Right renal cortex interstitium (tissue), 3 donors: ENCODE data around the gene SARS2. TPM values are rescaled to one million over a fixed set of nuclear protein-coding genes. Genes with fewer than 3 reads are reported as not detected.
"Not testable (repeated sequence)": the region's sequence is repeated elsewhere in the genome, so short reads cannot be mapped to it uniquely, and the experiment has no call there.

Experiments
- DNase-seq, 3 donors: peaks; one replicate each; pipeline ENCODE4 v3.0.0-alpha.2; 2013; ENCODE audit warnings: low read depth in 3 of 3, low spot score in 2 of 3
- polyA plus RNA-seq, 3 donors: library from polyadenylated mRNA; unstranded; fragments of 120-200 nt; gene quantifications; one replicate each; pipeline ENCODE4 v1.2.1, GENCODE V29; 2013; ENCODE audit not compliant: insufficient read length in 3 of 3

SARS2 gene
- polyA plus RNA-seq, 3 donors = 31.4 to 36.7 (median 34.6) TPM

DNA sequence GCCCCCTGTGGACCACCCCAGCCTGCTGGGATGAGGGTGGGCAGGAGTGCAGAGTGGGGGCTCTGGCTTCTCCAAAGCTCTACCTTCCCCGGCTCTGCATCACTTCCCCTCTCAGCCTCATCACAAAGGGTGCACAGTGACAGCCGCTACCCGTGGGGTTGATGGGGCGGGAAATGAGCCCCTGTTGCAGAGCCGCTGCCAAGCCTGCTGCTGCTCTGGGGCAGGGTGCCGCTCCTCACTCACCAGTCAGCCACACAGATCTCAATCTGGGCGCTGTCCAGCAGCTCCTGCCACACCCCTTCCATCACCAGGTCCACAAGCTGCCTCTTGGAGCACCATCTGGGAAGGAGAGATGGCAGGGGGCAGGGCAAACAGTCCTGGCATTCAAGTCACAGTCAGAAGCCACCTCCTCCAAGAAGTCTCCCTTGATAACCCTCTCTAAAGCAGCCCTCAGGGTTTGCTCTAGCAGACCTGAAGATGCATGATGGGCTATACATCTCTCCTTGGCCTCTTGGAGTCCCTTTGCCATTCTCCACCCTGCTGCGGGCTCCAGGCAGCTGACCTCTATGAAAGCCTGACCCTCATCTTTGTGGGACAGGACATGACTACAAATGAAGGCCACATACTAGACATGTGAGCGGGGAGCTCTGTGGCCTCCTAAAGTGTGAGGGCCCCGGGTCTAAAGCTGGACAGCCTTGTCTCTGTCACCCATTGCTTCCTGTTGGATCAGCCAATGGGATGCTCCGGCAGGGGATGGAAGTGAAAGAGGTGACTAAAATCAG, 15.9 kb upstream of the SARS2 start:
- no peak for DNase-seq

DNA sequence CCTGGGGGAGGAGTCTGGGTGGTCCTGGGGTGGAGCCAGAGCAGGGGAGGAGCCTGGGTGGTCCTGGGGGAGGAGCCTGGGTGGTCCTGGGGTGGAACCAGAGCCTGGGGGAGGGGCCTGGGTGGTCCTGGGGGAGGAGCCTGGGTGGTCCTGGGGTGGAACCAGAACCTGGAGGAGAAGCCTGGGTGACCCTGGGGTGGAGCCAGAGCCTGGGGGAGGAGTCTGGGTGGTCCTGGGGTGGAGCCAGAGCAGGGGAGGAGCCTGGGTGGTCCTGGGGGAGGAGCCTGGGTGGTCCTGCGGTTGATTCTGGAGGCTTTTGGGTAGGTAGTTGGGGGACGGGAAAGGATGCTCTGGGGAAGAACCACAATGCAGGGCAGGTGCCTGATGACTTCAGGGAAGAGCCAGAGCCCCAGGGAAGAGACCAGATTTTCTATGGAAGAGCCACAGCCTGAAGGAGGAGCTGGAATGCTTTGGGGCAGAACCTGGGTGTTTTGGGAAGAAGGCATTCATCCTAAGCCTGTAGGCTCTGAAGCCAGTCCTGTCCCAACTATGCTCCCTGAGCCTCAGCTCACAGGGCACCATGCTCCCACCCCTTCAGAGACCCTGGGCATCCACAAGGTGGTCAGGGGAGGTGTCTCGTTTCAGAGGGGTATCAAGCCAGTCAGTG, 15.1 kb upstream of the SARS2 start:
- DNase-seq = no peak

DNA sequence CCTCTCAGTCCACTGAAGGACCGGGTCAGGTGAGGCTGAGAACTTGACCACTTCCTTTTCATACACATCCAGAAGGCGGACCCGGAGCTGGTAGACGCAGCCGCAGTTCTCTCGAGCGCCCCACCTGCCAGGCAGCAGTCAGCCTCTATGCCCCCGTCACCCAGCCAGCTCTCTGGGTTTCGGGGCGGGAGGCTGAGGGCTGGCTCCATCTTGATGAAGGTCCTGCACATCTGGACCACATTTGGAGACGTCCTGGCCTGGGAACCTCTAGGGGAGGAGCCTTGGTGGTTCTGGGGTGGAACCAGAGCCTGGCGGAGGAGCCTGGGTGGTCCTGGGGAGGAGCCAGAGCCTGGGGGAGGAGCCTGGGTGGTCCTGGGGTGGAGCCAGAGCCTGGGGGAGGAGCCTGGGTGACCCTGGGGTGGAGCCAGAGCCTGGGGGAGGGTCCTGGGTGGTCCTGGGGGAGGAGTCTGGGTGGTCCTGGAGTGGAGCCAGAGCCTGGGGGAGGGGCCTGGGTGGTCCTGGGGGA, 14.5 kb upstream of the SARS2 start:
- no peak for DNase-seq

DNA sequence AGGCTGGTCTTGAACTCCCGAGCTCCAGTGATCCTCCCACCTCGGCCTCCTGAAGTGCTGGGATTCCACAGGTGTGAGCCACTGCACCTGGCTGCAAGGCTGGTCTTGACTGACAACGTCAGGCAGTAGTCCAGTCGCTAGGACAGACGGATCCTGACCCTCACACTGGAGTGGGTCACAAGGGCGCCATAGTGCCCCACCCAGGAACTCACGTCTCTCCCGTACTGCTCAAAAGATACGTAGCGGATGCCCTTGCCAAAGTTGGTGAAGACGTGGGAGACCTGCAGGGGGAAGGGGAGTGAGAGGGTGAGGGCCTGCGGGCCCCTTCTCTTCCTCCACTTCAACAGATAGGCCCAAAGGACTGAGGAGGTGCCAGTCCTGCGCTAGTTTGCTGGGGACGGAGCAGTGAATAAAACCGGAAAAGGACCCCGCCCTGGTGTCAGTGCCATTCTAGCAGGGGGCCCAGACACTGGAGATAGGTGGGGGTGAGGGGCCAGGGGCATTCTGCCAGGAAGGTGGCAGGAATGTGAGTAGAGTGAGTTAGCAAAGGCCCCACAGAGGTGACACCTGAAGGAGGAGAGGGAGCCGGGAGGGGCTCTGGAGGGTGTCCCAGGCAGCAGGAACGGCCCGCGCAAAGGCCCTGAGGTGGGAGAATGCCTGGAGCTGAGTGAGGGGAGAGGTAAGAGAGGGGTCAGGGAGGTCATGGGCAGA, 12.1 kb upstream of the SARS2 start:
- no peak for DNase-seq

DNA sequence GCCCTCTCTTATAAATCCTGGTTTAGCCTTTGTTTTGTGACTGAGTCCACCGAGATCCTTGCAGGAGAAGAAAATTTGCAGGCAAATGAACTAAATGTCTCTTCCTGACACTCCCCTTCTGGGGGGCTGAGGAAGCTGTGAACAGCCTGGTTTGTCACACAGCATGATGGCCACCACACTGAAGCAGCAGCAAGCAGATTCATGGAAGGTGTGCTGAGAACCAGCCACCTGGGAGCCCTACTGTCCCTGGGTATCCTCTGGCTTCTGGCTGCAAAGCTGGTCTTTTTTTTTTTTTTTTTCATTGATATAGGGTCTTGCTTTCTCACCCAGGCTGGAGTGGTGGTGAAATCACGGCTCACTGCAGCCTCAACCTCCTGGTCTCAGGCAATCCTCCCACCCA, 11.4 kb upstream of the SARS2 start:
- no peak for DNase-seq

DNA sequence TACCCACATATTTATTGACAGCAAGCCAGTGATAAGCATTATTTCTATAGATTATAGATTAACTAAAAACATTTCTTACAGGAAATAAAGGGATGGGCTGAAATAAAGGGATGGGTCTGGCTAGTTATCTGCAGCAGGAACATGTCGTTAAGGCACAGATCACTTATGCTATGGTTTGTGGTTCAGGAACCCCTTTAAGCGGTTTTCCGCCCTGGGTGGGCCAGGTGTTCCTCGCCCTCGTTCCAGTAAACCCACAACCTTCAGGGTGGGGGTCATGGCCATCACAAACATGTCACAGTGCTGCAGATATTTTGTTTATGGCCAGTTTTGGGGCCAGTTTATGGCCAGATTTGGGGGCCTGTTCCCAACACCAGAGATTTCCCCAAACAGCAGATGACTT, 10.9 kb upstream of the SARS2 start:
- DNase-seq = not testable (repeated sequence)

DNA sequence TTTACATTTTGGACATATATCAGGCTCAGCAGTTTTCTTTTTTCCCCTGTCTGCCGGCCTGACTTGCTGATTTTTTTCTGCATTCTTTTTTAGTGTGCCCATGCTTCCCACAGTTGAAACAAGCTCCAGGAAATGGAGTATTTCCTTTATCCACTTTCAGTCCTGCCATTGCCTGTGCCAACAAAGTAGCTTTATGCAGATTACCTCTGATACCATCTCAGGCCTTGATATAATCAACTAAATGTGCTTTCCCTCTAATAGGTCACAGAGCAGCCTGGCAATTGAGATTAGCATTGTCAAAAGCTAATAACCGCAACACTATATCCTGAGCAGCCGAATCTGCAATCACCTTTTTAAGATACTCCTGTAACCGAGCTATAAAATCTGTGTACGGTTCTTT, 9.4 kb upstream of the SARS2 start:
- no peak for DNase-seq

DNA sequence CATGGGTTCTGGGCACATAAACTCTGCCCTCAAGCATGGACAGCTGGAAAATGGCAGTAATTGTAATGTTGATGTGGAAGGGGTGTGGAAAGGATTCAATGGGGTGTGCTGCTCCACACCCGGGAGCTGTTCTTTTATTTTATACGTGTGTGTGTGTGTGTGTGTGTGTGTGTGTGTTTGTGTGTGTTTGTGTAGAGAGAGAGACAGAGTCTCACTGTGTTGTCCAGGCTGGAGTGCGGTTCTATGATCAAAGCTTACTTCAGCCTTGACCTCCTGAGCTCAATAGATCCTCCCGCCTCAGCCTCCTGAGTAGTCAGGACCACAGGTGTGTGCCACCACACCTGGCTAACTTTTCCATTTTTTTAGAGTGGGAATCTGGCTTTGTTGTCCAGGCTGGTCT, 3.0 kb upstream of the SARS2 start:
- DNase-seq = no peak

DNA sequence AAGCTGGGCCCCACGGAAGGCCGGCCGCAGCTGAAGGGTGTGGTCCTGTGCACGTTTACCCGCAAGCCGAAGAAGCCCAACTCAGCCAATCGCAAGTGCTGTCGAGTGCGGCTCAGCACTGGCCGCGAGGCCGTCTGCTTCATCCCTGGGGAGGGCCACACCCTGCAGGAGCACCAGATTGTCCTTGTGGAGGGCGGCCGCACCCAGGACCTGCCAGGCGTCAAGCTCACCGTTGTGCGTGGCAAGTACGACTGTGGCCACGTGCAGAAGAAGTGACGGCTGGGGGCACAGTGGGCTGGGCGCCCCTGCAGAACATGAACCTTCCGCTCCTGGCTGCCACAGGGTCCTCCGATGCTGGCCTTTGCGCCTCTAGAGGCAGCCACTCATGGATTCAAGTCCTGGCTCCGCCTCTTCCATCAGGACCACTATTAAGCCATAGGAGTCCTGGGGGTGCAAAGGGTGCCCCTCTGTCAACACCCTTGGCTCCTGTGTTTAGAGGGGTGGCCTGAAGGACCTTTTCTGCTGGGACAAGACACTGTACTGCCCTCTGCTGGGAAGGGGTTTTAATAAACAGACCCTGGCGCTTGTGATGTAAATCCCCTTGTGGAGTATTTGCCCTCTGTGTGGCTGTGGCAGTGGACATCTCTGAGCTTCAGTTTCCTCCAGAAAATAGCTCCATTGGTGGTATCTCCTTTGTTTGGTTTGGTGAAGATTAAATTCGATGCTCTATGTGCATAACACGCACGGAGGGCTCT, 2.0 kb upstream of the SARS2 start:
- DNase-seq = no peak

DNA sequence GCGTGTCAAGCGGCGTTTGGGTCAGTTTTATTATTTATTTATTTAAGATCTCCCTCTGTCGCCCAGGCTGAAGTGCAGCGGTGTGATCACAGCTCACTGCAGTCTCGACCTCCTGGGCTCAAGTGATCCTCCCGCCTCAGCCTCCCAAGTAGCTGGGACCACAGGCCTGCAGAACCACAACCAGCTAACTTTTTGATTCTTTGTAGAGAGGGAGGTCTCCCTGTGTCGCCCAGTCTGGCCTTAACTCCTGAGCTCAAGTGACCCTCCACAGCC, 894 bp upstream of the SARS2 start:
- DNase-seq = no peak

DNA sequence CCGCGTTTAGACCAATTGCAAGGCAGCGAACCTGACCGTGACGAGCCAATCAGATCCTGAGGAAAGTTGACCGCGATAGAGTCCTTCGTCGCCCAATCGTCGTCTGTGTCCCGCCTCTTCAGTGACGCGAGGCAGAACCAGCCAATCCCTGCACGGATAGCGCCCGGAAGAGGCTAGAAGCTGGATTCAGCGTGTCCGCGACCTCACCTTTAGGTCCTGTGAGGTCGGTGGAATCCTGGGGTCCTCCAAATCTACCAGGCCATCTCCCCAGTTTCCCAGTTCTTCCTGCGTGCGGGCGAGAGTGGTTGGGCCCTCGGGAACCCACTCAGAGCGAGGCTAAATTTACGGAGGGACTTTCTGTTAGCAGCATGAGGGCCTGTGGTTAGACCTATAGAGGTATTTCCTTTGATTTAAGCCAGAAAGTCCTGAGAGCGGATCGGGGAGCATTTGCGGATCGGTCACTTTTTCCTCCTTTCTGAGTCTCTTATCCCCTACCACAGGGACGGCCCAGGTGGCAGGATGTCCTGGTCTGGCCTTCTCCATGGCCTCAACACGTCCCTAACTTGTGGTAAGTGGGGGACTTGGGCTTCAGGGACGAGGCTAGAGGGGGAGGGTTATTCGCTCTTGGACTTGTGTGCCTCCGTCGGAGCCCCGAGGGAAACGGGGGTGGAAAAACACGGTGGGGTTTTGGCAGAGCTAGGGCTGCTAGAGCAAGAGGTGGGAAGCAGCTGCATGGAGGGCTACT, 385 bp upstream of the SARS2 start, which contains the start of gene MRPS12:
Gene MRPS12 (plus strand): TSS at position 169 of the 745 bp plus-strand sequence. CDS start 351 bp downstream, at position 520.
- DNase-seq = peak; percentile 98 to 99 (median 99)

DNA sequence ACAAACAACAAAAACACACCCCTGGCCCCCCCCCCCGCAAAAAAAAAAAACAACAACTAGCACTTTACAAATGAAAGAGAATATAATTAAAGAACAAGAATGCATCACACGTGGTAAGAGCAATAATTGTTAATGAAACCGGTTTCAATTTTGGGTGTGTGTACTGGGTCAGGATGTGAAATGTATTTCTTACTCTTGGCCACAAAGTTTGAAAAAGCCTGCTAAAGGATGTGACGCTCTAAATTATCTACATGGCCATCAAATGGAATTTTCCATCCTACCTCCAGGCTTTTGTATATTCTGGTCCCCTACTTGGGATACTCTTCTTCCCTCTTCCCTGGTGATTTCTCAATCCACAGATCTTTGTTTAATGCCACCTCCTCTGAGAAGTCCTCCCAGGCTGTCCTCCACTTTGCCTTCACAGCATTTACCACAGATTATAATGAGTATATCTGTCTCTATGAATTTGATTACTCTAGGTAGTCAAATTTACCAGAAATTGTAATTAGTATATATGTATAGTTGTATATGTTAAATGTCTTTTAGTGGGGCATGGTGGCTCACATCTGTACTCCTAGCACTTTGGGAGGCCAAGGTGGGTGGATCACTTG, 2.1 kb downstream of the SARS2 start:
- no peak for DNase-seq

DNA sequence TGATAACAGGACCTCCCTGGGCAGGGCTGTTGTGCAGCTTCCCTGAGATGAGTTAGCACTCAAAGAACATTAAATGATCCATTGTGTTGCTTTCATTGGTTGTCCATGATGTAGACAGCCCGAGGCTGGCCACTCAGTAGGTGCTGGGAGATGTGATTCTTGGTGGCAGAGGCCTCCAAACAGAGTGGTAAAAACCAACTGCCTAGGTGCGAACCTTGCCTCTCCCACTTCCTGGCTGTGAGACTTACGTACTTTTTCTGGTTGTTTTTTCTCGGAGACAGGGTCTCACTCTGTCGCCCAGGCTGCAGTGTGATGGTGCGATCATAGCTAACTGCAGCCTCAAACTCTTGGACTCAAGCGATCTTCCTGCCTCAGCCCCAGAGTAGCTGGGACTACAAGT, 6.2 kb downstream of the SARS2 start:
- no peak for DNase-seq

DNA sequence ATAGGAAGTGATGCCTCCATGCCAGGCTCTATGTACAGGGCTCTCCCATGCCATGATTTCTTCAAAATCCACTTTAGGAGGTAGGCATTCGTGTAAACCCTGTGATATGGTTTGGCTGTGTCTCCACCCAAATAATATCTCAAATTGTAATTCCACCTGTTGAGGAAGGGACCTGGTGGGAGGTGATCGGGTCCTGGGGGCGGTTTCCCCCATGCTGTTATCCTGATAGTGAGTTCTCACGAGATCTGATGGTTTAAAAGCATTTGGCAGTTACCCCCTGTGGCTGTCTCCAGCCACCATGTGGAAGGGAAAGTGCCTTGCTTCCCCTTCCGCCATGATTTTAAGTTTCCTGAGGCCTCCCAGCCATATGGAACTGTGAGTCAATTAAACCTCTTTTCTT, 8.1 kb downstream of the SARS2 start:
- DNase-seq = no peak

DNA sequence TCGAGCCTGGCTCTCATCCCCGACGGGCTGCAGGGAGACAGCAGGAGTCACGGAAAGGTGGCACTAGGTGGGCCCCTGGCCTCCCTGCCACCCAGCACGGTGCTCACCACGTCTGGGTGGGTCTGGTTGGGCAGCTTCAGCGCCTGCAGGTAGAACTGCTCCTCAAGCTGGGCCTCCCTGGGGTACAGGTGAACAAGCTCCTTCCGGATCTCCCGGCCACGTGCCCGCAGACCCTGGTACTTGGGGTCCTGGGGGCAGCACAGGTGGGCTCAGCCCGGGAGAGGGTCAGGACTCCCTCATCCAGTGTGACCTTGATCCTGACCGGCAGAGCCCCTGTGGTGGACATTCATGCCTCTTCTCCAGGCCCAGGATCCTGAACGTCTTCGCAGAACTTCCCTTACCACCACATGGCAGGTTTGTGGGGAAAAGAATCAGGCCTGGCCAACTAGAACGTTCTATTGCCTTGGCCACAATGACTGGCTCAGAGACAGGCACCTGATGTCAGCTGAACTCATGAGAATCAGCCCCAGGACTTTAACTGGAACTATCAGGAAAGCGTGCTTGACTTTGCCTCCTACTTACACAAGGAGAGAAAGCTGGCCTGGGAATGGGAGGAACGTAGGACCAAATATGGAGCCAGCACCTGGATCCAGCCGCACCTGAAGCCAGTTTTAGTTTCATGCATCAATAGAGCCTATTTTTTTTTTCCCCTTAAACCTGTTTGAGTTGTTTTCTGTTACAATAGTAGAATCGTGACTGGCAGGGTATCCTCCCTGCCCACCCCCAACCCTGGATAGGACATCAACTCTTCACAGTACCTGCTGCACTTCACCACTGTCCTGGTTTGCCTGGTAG, 8.9 kb downstream of the SARS2 start:
- no peak for DNase-seq

DNA sequence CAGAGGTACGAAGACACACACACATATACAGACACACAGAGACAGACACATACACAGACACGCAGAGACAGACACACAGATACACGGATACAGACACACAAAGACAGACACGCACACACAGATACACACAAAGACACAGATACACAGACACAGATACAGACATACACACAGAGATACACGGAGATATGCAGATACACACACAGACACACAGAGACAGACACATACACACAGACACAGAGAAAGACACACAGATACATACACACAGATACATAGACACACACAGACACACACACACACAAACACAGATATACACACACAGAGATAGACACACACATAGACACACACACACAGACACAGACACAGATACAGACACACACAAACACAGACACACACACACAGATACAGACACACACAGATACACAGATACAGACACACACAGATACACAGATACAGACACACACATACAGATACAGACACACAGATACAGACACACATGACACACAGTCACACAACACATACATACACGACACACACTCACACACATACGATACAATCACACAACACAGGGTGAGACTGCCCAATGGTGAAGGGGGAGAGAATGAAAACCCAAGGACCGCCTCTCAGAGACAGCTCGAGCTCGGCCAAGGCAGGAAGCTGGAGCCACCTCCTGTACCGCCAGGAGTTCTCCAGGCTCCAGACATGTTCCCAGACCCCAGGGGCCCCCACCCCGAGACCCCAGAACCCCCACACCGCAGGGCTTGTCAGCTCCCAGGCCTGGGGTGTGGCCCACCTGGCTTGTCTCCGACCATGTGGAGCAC, 9.8 kb downstream of the SARS2 start:
- DNase-seq = no peak

DNA sequence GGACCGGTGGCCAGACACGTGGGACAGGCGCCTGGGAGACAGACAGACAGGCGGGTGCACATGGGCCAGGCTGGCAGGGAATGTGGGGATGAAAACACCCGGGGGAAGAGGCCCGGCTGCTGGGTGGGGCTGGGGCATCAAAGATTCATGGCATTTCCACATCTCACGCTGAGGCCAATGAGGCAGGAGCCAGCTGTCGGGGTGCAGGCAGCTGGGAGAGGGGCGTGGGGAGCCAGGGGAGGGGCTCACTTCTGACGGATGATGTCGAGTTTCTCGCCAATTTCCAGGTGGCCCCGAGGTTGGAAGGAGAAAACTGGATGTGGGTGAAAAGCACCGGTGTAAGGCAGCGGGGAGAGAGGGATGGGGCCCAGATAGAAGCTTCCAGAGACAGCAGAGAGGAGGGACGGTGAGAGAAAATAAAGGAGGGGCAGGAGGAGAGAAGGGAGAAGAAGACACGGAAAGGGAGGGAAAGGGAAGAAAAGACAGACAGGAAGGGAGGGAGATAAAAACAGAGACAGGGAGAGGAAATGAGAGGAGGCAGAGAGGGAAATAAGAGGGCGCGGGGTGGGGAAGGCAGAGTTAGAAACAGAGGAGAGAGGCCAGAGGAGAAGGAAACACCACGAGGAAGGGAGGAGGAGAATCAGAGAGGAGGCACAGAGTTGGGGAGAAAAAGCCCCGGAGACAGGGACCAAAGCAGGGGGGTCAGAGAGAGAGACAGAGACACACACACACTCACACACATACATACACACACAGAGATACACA, 10.5 kb downstream of the SARS2 start:
- no peak for DNase-seq
